SU-DHL-6 (cell line): ENCODE results near the gene PIP5K1B.
A peak's percentile ranks its signal among the peaks of the same experiment; 100 is the strongest.

Experiments used
- H2AFZ ChIP-seq: fragments of 200-600 bp; sonication (generic); 2 replicates; pipeline ENCODE4 v1.6.1; 2014; ENCODE audit warnings: low read depth, mild to moderate bottlenecking, moderate library complexity, mixed read lengths, antibody characterized with exemption, low read length; ENCODE audit not compliant: severe bottlenecking
- H3F3A ChIP-seq: fragments of 200-600 bp; shearing (Covaris generic); 2 replicates; pipeline ENCODE4 v1.6.0; 2016; ENCODE audit warnings: antibody characterized with exemption, mild to moderate bottlenecking; ENCODE audit not compliant: insufficient read depth
- H3K27ac ChIP-seq: fragments of 200-600 bp; sonication (generic); 2 replicates; pipeline ENCODE4 v1.5.1; 2016; ENCODE audit warnings: low read depth, mild to moderate bottlenecking, low read length, moderate library complexity, mixed read lengths
- H3K27me3 ChIP-seq: fragments of 200-600 bp; sonication (generic), shearing (Covaris generic); 2 replicates; pipeline ENCODE4 v1.6.0; 2014; ENCODE audit warnings: mild to moderate bottlenecking, low read length
- H3K36me3 ChIP-seq: fragments of 200-600 bp; sonication (generic); 2 replicates; pipeline ENCODE4 v1.6.1; 2014; ENCODE audit warnings: mild to moderate bottlenecking, low read length, mixed read lengths
- H3K4me2 ChIP-seq: fragments of 300-600, 200-600 bp; shearing (Covaris generic), sonication (generic); 2 replicates; pipeline ENCODE4 v1.6.0; 2014; ENCODE audit warnings: low read length, low read depth, mild to moderate bottlenecking; ENCODE audit not compliant: poor library complexity, severe bottlenecking
- H3K4me3 ChIP-seq: fragments of 200-600 bp; sonication (generic); 2 replicates; pipeline ENCODE4 v1.5.1; 2014; ENCODE audit warnings: antibody characterized with exemption, low read length, mild to moderate bottlenecking, mixed read lengths; ENCODE audit not compliant: insufficient read depth, poor library complexity, severe bottlenecking
- H3K79me2 ChIP-seq: fragments of 200-600 bp; sonication (generic); 2 replicates; pipeline ENCODE4 v1.6.1; 2014; ENCODE audit warnings: mild to moderate bottlenecking, low read length, moderate library complexity; ENCODE audit not compliant: insufficient read depth
- H3K9ac ChIP-seq: fragments of 200-600 bp; sonication (generic); 2 replicates; pipeline ENCODE4 v1.7.0; 2014; ENCODE audit warnings: mild to moderate bottlenecking, low read length
- H3K9me2 ChIP-seq: fragments of 200-600 bp; sonication (generic); replicated peaks from 2 replicates; pipeline ENCODE4 v1.6.1; 2014; ENCODE audit warnings: low read length; ENCODE audit not compliant: insufficient read depth
- H3K9me3 ChIP-seq: fragments of 200-600 bp; sonication (generic); 2 replicates; pipeline ENCODE4 v1.6.1; 2014; ENCODE audit warnings: low read length, mixed read lengths; ENCODE audit not compliant: insufficient read depth
- H4K20me1 ChIP-seq: fragments of 200-600 bp; sonication (generic); 2 replicates; pipeline ENCODE4 v1.6.1; 2014; ENCODE audit warnings: low read depth, mild to moderate bottlenecking, antibody characterized with exemption, low read length, moderate library complexity, mixed read lengths
- CTCF ChIP-seq: fragments of 200-600 bp; sonication (generic); IDR thresholded peaks from one replicate; pipeline ENCODE4 v1.5.1; 2017; ENCODE audit warnings: antibody characterized with exemption, mild to moderate bottlenecking, low read length, moderate library complexity; ENCODE audit not compliant: insufficient read depth, poor library complexity, severe bottlenecking
- EZH2phosphoT487 ChIP-seq: fragments of 200-600 bp; sonication (generic), shearing (Covaris generic); conservative IDR thresholded peaks from 2 replicates; pipeline ENCODE4 v1.6.1; 2018; ENCODE audit warnings: mild to moderate bottlenecking, antibody characterized with exemption, low read length, moderate library complexity, mixed read lengths

Gene PIP5K1B

GRCh38 chr9:68778635-68779034 lies 73.6 kb downstream of the PIP5K1B start:
- Histone ChIP-seq H3K79me2 (peaks cover 34% of the 10 kb centered on the region), H3K4me2 (peak overlapping the region; percentile 95), H2AFZ (peak overlapping the region; percentile 99), H4K20me1 (peaks cover 10% of the 10 kb centered on the region; the same call in 1 of the 2 replicates), H3K36me3 (no peaks in the 10 kb centered on the region), H3K27me3 (no peaks in the 10 kb centered on the region), H3K4me3 (no peak overlapping the region), H3K9me3 (no peaks in the 10 kb centered on the region), H3K9ac (no peak overlapping the region), H3F3A (no peaks in the 10 kb centered on the region; the same call in 1 of the 2 replicates), H3K9me2 (no peaks in the 10 kb centered on the region), H3K27ac (no peak overlapping the region)
- no peak for TF ChIP-seq CTCF
- no peak for TF ChIP-seq EZH2phosphoT487

GRCh38 chr9:68779558-68780379 lies 74.7 kb downstream of the PIP5K1B start:
- no peaks in the 10 kb centered on the region; the same call in 1 of the 2 replicates for H3F3A ChIP-seq
- peak overlapping the region; percentile 30; the same call in 1 of the 2 replicates for H3K27ac ChIP-seq
- TF ChIP-seq CTCF: peak; percentile 60
- no peak for TF ChIP-seq EZH2phosphoT487
- H3K9me3 ChIP-seq: no peaks in the 10 kb centered on the region
- peak overlapping the region; percentile 95 for H3K4me2 ChIP-seq
- peak overlapping the region; percentile 99 for H2AFZ ChIP-seq
- no peaks in the 10 kb centered on the region for H3K9me2 ChIP-seq
- H4K20me1 ChIP-seq: peaks cover 10% of the 10 kb centered on the region; the same call in 1 of the 2 replicates
- H3K79me2 ChIP-seq: peaks cover 35% of the 10 kb centered on the region
- H3K27me3 ChIP-seq: no peaks in the 10 kb centered on the region
- peak overlapping the region; percentile 94 for H3K4me3 ChIP-seq
- H3K36me3 ChIP-seq: no peaks in the 10 kb centered on the region; the same call in 1 of the 2 replicates
- peak overlapping the region; percentile 77 for H3K9ac ChIP-seq

GRCh38 chr9:68780380-68780712 lies 75.3 kb downstream of the PIP5K1B start:
- H3K27me3 ChIP-seq: no peaks in the 10 kb centered on the region
- H3F3A ChIP-seq: no peaks in the 10 kb centered on the region; the same call in 1 of the 2 replicates
- no peaks in the 10 kb centered on the region; the same call in 1 of the 2 replicates for H3K36me3 ChIP-seq
- H3K79me2 ChIP-seq: peaks cover 35% of the 10 kb centered on the region
- H3K4me2 ChIP-seq: peak overlapping the region; percentile 89
- H3K9me2 ChIP-seq: no peaks in the 10 kb centered on the region
- no peak for TF ChIP-seq EZH2phosphoT487
- no peak for TF ChIP-seq CTCF
- peak overlapping the region; percentile 77 for H3K9ac ChIP-seq
- H4K20me1 ChIP-seq: peaks cover 10% of the 10 kb centered on the region; the same call in 1 of the 2 replicates
- peak overlapping the region; percentile 99 for H2AFZ ChIP-seq
- H3K9me3 ChIP-seq: no peaks in the 10 kb centered on the region
- H3K27ac ChIP-seq: no peak overlapping the region
- peak overlapping the region; percentile 94 for H3K4me3 ChIP-seq
